GM12891 (cell line): ENCODE data around the gene FAM184A.

Source experiments
- POLR2A ChIP-seq: IDR thresholded peaks from 2 replicates; pipeline ENCODE4 v1.6.1; 2011; ENCODE audit warnings: low read depth, low read length, control low read depth
- POLR2AphosphoS5 ChIP-seq: IDR thresholded peaks from 2 replicates; pipeline ENCODE4 v1.6.1; 2011; ENCODE audit warnings: low read depth, low read length, control low read depth
- SPI1 ChIP-seq: IDR thresholded peaks from 2 replicates; pipeline ENCODE4 v1.6.1; 2011; ENCODE audit warnings: low read depth, low read length, control low read depth
- TAF1 ChIP-seq: IDR thresholded peaks from 2 replicates; pipeline ENCODE4 v1.6.1; 2011; ENCODE audit warnings: low read depth, low read length, control low read depth

GRCh38 chr6:118992186-118992795 lies 86.2 kb downstream of the FAM184A start:
- TF ChIP-seq POLR2AphosphoS5: no peak
- no peak for TF ChIP-seq POLR2A
- TF ChIP-seq SPI1: no peak
- TF ChIP-seq TAF1: no peak
